ENCODE measurements around the gene SLC2A10. TPM values are rescaled to one million over a fixed set of nuclear protein-coding genes. Genes with fewer than 3 reads are reported as not detected.

Gene SLC2A10
- total and polyA plus RNA-seq, 10 of the 15 experiments (the other 5 are each of a cell fraction or from before 2014, with no cell fraction given), result not detected

DNA sequence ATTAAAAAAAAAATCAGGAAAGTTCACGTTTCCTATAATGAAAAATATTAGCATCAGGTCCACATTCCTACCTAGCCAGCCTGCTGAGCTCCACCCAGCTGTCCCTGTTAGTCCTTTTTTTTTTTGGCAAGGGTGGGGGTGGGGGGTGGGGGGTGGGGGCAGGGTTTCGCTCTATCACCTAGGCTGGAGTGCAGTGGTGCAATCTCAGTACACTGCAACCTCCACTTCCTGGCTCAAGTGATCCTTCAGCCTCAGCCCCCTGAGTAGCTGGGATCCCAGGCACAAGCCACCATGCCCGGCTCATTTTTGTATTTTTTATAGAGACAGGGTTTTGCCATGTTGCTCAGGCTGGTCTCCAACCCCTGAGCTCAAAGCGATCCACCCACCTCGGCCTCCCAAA lies 7.5 kb upstream of the SLC2A10 start:
- Histone ChIP-seq H3K9me3 (replicated peaks; ENCODE audit: control insufficient read depth, insufficient read depth, low read length) (peaks cover 2% of the 10 kb centered on the region; the same call in 1 of the 3 replicates), H2AFZ (ENCODE audit: control insufficient read depth, low read depth, low read length) (no peak overlapping the region), H3K4me2 (ENCODE audit: control insufficient read depth, insufficient read depth) (no peak overlapping the region), H3K79me2 (ENCODE audit: control insufficient read depth, insufficient read depth, low read length) (no peaks in the 10 kb centered on the region), H4K20me1 (ENCODE audit: control insufficient read depth, insufficient read depth) (no peaks in the 10 kb centered on the region), H3K4me3 (no peak overlapping the region), H3K27me3 (replicated peaks in 1 of 2; ENCODE audit: control insufficient read depth in 2 of 2, insufficient read depth in 2 of 2, low read length in 1 of 2) (no peaks in the 10 kb centered on the region; a peak in 1 of 4 replicates), H3K27ac (ENCODE audit: control insufficient read depth, insufficient read depth) (no peak overlapping the region), H3K36me3 (ENCODE audit: control insufficient read depth in 2 of 2, insufficient read depth in 2 of 2, low read length in 1 of 2) (no peaks in the 10 kb centered on the region), H3K9ac (ENCODE audit: control insufficient read depth, insufficient read depth, low read length) (no peak overlapping the region), H3K4me1 (ENCODE audit: control insufficient read depth, insufficient read depth, low read length) (no peaks in the 10 kb centered on the region)
- ChIA-PET SMC1A (ENCODE audit: uncharacterized antibody, unreplicated experiment) (interaction anchor here (0.7 to 1.3 kb wide), 2 partner anchors 14 to 20 kb away, joined by 3 to 5 read pairs; no protein-coding TSS in a partner anchor), CTCF (interaction anchor here (1.2 to 1.9 kb wide), 2 partner anchors 8 to 22 kb away, joined by 3 to 5 read pairs; no protein-coding TSS in a partner anchor), POLR2A (no interaction called here), RAD21 (ENCODE audit: unreplicated experiment) (no interaction called here)
- DNase-seq (ENCODE audit: low read depth, low spot score) (no peak), ATAC-seq (no peak), FAIRE-seq (no peak)
- in situ Hi-C loops (cut with MboI) (no loop called here), intact Hi-C loops (cut with micrococcal nuclease; ENCODE audit: unreplicated experiment) (no loop called here)
- BruUV-seq (replicated peaks), result no TSS peak
- WGBS (ENCODE audit: insufficient coverage, insufficient replicate concordance, low lambda C conversion rate, missing lambda C conversion rate), result 35% methylated on average over 4 of the region's 5 CpGs
- no peak for TF ChIP-seq NFIC (IDR thresholded peaks at IDR 0.05; ENCODE audit: low read depth, low read length)
- TF ChIP-seq IKZF1 (conservative IDR thresholded peaks at IDR 0.05), result no peak
- TF ChIP-seq, protein P1, sequence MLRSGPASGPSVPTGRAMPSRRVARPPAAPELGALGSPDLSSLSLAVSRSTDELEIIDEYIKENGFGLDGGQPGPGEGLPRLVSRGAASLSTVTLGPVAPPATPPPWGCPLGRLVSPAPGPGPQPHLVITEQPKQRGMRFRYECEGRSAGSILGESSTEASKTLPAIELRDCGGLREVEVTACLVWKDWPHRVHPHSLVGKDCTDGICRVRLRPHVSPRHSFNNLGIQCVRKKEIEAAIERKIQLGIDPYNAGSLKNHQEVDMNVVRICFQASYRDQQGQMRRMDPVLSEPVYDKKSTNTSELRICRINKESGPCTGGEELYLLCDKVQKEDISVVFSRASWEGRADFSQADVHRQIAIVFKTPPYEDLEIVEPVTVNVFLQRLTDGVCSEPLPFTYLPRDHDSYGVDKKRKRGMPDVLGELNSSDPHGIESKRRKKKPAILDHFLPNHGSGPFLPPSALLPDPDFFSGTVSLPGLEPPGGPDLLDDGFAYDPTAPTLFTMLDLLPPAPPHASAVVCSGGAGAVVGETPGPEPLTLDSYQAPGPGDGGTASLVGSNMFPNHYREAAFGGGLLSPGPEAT (IDR thresholded peaks at IDR 0.05; ENCODE audit: low read depth), result no peak
- no peak for TF ChIP-seq SIX5 (IDR thresholded peaks at IDR 0.05; ENCODE audit: low read depth, low read length, severe bottlenecking)
- no peak for TF ChIP-seq BCL3 (IDR thresholded peaks at IDR 0.05; ENCODE audit: borderline replicate concordance, insufficient read depth, low read depth, low read length, poor library complexity, severe bottlenecking)
- no peak for TF ChIP-seq RAD21 (IDR thresholded peaks at IDR 0.05; ENCODE audit: insufficient read depth, low read depth, low read length)
- no peak for TF ChIP-seq FOS (IDR thresholded peaks at IDR 0.05; ENCODE audit: borderline replicate concordance, extremely low read depth, insufficient read length)
- TF ChIP-seq CUX1 (IDR thresholded peaks at IDR 0.05; ENCODE audit: insufficient replicate concordance, low read depth, low read length), result no peak
- no peak for TF ChIP-seq CREB1 (IDR thresholded peaks at IDR 0.05; ENCODE audit: low read depth)
- no peak for TF ChIP-seq FOXK2 (IDR thresholded peaks at IDR 0.05)
- TF ChIP-seq CBX5 (IDR thresholded peaks at IDR 0.05; ENCODE audit: low read depth), result no peak
- no peak for TF ChIP-seq BRCA1 (IDR thresholded peaks at IDR 0.05; ENCODE audit: low read depth, low read length)
- TF ChIP-seq EZH2 (IDR thresholded peaks at IDR 0.05; ENCODE audit: borderline replicate concordance, control insufficient read depth, low read depth, low read length), result no peak
- TF ChIP-seq, protein P2, sequence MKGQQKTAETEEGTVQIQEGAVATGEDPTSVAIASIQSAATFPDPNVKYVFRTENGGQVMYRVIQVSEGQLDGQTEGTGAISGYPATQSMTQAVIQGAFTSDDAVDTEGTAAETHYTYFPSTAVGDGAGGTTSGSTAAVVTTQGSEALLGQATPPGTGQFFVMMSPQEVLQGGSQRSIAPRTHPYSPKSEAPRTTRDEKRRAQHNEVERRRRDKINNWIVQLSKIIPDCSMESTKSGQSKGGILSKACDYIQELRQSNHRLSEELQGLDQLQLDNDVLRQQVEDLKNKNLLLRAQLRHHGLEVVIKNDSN (IDR thresholded peaks at IDR 0.05; ENCODE audit: borderline replicate concordance, extremely low read length, insufficient read depth, low read depth, low read length), result no peak
- no peak for TF ChIP-seq SMC3 (IDR thresholded peaks at IDR 0.05; ENCODE audit: borderline replicate concordance, low read length)

Data from GM12878 (cell line).